ENCODE data around the gene SLC38A8. TPM values are rescaled to one million over a fixed set of nuclear protein-coding genes. Genes with fewer than 3 reads are reported as not detected.

The SLC38A8 gene
- total RNA-seq, 4 donors from 2014 or later: not detected

DNA sequence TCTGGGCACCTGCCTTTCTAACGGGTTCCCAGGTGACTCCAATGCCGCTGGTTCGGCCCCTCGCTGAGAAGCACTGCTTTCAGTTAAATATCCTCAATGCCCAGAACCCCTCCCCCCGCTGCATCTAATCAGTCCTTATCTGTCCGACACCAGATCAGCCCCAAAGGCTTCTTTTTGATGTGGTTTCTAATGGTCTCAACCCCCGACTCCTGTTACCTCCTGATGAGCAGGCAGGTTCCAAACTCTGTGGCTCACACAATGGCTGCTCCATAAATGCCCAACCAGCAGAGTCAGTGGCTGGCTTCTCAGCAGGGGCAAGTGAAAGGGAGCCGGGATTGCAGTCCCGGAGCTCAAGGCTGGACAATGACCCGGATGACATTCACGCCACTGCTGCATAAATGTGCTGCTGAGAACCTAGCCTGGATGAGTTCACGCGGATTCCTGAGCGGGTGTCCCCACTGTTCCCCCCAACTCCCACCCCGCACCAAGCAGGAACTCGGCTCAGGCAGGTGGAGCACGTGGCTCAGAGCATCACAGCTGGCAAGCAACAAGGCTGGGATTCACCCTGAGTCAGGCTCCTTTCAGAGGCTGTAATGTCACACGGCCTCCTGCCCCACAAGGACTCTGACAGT lies 1.0 kb upstream of the SLC38A8 start:
- WGBS, 2 donors: 41 to 42% methylated on average over 17 to 18 of the region's 18 CpGs
- H3K4me3 ChIP-seq (ENCODE audit: low read depth, poor library complexity, severe bottlenecking): no peak overlapping the region
- intact Hi-C loops (cut with DNase I; ENCODE audit: low total_unique reads): no loop called here
- DNase-seq (ENCODE audit: low spot score in 2 of 2): no peak
- no peak for TF ChIP-seq POLR2A (IDR thresholded peaks at IDR 0.05)
- TF ChIP-seq, protein P1, sequence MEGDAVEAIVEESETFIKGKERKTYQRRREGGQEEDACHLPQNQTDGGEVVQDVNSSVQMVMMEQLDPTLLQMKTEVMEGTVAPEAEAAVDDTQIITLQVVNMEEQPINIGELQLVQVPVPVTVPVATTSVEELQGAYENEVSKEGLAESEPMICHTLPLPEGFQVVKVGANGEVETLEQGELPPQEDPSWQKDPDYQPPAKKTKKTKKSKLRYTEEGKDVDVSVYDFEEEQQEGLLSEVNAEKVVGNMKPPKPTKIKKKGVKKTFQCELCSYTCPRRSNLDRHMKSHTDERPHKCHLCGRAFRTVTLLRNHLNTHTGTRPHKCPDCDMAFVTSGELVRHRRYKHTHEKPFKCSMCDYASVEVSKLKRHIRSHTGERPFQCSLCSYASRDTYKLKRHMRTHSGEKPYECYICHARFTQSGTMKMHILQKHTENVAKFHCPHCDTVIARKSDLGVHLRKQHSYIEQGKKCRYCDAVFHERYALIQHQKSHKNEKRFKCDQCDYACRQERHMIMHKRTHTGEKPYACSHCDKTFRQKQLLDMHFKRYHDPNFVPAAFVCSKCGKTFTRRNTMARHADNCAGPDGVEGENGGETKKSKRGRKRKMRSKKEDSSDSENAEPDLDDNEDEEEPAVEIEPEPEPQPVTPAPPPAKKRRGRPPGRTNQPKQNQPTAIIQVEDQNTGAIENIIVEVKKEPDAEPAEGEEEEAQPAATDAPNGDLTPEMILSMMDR (IDR thresholded peaks at IDR 0.05): no peak

DNA sequence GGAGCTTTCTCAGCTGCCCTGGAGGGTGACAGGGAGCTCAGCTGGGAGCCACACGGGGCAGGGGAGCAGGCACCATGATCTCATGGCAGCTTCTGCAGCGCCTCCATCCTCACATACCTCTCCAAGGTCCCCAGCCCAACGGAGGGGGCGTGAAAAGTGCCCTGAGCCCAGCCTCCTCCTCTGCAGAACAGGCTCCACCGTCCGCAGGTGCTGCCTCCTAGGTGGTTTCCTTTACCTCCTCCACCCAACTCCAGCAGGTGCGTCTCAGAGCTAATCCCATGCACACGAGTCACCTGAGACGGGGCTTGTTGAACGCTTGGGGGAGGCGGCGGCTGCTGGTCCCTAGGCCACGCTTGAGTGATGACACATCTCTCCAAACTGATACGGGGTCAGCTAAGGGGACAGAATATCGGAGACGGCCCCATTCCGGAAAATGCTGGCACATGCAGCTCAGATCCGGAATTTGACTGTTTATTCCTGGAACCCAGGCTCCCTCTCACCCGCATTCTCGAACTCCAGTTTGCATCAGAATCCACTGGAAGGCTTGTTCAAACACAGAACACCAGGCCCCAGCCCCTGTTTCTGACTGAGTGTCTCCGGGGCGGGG lies 387 bp upstream of the SLC38A8 start:
- H3K4me3 ChIP-seq (ENCODE audit: low read depth, poor library complexity, severe bottlenecking): no peak overlapping the region
- 49 to 50% methylated on average over 18 to 22 of the region's 22 CpGs for WGBS, 2 donors
- TF ChIP-seq POLR2A (IDR thresholded peaks at IDR 0.05): no peak
- TF ChIP-seq, protein P1 (IDR thresholded peaks at IDR 0.05): no peak
- intact Hi-C loops (cut with DNase I; ENCODE audit: low total_unique reads): no loop called here
- DNase-seq (ENCODE audit: low spot score in 2 of 2): no peak

GRCh38 chr16:84041881-84042280 lies 714 bp downstream of the SLC38A8 start:
- intact Hi-C loops (cut with DNase I; ENCODE audit: low total_unique reads): no loop called here
- 82 to 88% methylated on average over 16 to 17 of the region's 17 CpGs for WGBS, 2 donors
- DNase-seq (ENCODE audit: low spot score in 2 of 2): no peak
- TF ChIP-seq, protein P1 (IDR thresholded peaks at IDR 0.05): no peak
- TF ChIP-seq POLR2A (IDR thresholded peaks at IDR 0.05): no peak
- H3K4me3 ChIP-seq (ENCODE audit: low read depth, poor library complexity, severe bottlenecking): no peak overlapping the region

DNA sequence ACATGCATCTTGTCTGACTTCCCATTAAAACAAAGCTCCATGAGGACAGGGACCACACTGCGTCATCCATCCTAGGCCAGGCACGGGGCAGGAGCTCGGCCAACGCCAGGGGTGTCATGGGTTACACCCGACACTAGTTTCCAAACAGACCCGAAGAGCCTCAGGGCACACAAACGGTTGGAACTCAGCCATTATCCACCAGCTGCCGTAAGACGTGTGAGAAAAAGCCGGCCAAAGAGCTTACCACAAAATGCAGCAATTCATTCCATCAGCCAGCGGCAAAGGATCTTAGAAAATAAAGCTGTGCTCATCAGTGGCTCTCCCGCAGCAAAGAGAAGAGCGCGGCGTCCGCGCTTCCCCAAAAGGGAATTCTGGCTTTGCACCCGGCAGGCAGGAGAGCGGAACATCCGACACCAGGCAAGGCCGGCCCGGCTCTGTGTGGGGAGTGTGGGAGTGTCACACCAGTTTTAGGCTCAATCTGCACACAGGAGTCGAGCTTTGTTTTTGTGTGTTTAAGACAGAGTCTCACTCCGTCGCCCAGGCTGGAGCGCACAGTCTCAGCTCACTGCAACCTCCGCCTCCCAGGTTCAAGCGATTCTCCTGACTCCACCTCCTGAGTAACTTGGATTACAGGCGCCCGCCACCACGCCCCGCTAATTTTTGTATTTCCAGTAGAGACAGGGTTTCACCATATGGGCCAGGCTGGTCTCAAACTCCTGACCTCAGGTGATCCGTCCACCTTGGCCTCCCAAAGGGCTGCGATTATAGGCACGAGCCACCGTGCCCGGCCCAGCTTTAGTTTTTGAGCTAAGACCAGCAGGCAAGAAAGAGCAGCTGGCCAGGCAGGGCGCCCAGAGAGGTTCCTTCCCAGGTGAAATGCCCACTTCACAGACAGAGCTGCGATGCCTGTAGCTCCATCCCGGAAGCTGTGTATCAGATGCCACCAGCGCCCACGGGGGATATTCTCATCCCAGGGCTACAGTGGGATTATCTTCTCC lies 1.5 kb downstream of the SLC38A8 start:
- H3K4me3 ChIP-seq (ENCODE audit: low read depth, poor library complexity, severe bottlenecking): no peak overlapping the region
- 54 to 62% methylated on average over 41 to 42 of the region's 42 CpGs for WGBS, 2 donors
- DNase-seq (ENCODE audit: low spot score in 2 of 2): no peak
- intact Hi-C loops (cut with DNase I; ENCODE audit: low total_unique reads): no loop called here
- TF ChIP-seq POLR2A (IDR thresholded peaks at IDR 0.05): no peak
- TF ChIP-seq, protein P1 (IDR thresholded peaks at IDR 0.05): no peak

- no peak for DNase-seq (ENCODE audit: low spot score in 2 of 2)
Observed at GRCh38 chr16:84040226-84040822, 2.3 kb downstream of the SLC38A8 start.

More at GRCh38 chr16:84040226-84040822, 2.3 kb downstream of the SLC38A8 start:
- WGBS, 2 donors: 58 to 61% methylated on average over 12 to 14 of the region's 14 CpGs
- TF ChIP-seq, protein P1 (IDR thresholded peaks at IDR 0.05): no peak
- no peak for TF ChIP-seq POLR2A (IDR thresholded peaks at IDR 0.05)
- intact Hi-C loops (cut with DNase I; ENCODE audit: low total_unique reads): no loop called here
- H3K4me3 ChIP-seq (ENCODE audit: low read depth, poor library complexity, severe bottlenecking): no peak overlapping the region

Measured in lower leg skin (tissue), 4 donors.